ENCODE data around the gene C1QL1.

C1QL1 gene

GRCh38 chr17:44978807-44979206 is 10.7 kb upstream of the C1QL1 start:
- Histone ChIP-seq H3K27me3 (peaks cover 98% of the 10 kb centered on the region), H3K27ac (no peak overlapping the region), H3K9me3 (no peaks in the 10 kb centered on the region), H3K36me3 (no peaks in the 10 kb centered on the region), H3K4me3 (ENCODE audit: low read depth in 1 of 2, low read length in 1 of 2) (no peak overlapping the region), H3K4me1 (ENCODE audit: control insufficient read depth in 1 of 2, insufficient read depth in 1 of 2, low read depth in 1 of 2, low read length in 1 of 2) (no peaks in the 10 kb centered on the region)
- TF ChIP-seq CTCF (IDR thresholded peaks at IDR 0.05) = no peak

GRCh38 chr17:44977814-44978550 is 9.9 kb upstream of the C1QL1 start:
- TF ChIP-seq CTCF (IDR thresholded peaks at IDR 0.05) = no peak
- Histone ChIP-seq H3K27ac (no peak overlapping the region), H3K4me1 (ENCODE audit: control insufficient read depth in 1 of 2, insufficient read depth in 1 of 2, low read depth in 1 of 2, low read length in 1 of 2) (no peaks in the 10 kb centered on the region), H3K27me3 (peaks cover 100% of the 10 kb centered on the region), H3K9me3 (no peaks in the 10 kb centered on the region), H3K4me3 (ENCODE audit: low read depth in 1 of 2, low read length in 1 of 2) (no peak overlapping the region), H3K36me3 (no peaks in the 10 kb centered on the region)

GRCh38 chr17:44977065-44977464 is 9.0 kb upstream of the C1QL1 start:
- no peaks in the 10 kb centered on the region for H3K36me3 ChIP-seq
- TF ChIP-seq CTCF (IDR thresholded peaks at IDR 0.05) = no peak
- H3K4me1 ChIP-seq (ENCODE audit: control insufficient read depth in 1 of 2, insufficient read depth in 1 of 2, low read depth in 1 of 2, low read length in 1 of 2) = no peaks in the 10 kb centered on the region
- H3K4me3 ChIP-seq (ENCODE audit: low read depth in 1 of 2, low read length in 1 of 2) = no peak overlapping the region
- no peak overlapping the region for H3K27ac ChIP-seq
- peaks cover 100% of the 10 kb centered on the region for H3K27me3 ChIP-seq
- H3K9me3 ChIP-seq = no peaks in the 10 kb centered on the region

- no peaks in the 10 kb centered on the region for H3K9me3 ChIP-seq
- no peak overlapping the region for H3K27ac ChIP-seq
- no peak overlapping the region for H3K4me3 ChIP-seq (ENCODE audit: low read depth in 1 of 2, low read length in 1 of 2)
- no peaks in the 10 kb centered on the region for H3K36me3 ChIP-seq
- H3K4me1 ChIP-seq (ENCODE audit: control insufficient read depth in 1 of 2, insufficient read depth in 1 of 2, low read depth in 1 of 2, low read length in 1 of 2) = no peaks in the 10 kb centered on the region
- peaks cover 100% of the 10 kb centered on the region for H3K27me3 ChIP-seq
- TF ChIP-seq CTCF (IDR thresholded peaks at IDR 0.05) = no peak
Measured at GRCh38 chr17:44976206-44976605, 8.1 kb upstream of the C1QL1 start.

- no peak for TF ChIP-seq CTCF (IDR thresholded peaks at IDR 0.05)
- Histone ChIP-seq H3K9me3 (no peaks in the 10 kb centered on the region), H3K27me3 (peaks cover 100% of the 10 kb centered on the region), H3K4me3 (ENCODE audit: low read depth in 1 of 2, low read length in 1 of 2) (no peak overlapping the region), H3K27ac (no peak overlapping the region), H3K36me3 (no peaks in the 10 kb centered on the region), H3K4me1 (ENCODE audit: control insufficient read depth in 1 of 2, insufficient read depth in 1 of 2, low read depth in 1 of 2, low read length in 1 of 2) (peaks cover 4 to 16% of the 10 kb centered on the region in 2 experiments)
Measured at GRCh38 chr17:44972953-44973352, 4.8 kb upstream of the C1QL1 start.
